SK-N-SH (cell line): ENCODE results near the gene TASOR2. TPM values are rescaled to one million over a fixed set of nuclear protein-coding genes. Genes with fewer than 3 reads are reported as not detected.

Experiments used
- CTCF ChIA-PET: fragments of 300-600, 350-600 bp; formaldehyde crosslinking; extraction: SDS; loops from one replicate; lab custom pipeline; 2021; lab: Yijun Ruan, JAX
- POLR2A ChIA-PET: fragments of 350-600 bp; sonication (Branson Sonifier 250); formaldehyde crosslinking; extraction: SDS; loops from one replicate; lab custom pipeline; 2020; ENCODE audit warnings: antibody characterized with exemption, inconsistent platforms; lab: Yijun Ruan, JAX
- DNase-seq: peaks from one replicate; pipeline ENCODE4 v3.0.0; 2012
- H2AFZ ChIP-seq: fragments of 200-600 bp; sonication (generic); 2 replicates; pipeline ENCODE4 v1.8.1; 2016; ENCODE audit warnings: antibody characterized with exemption, mild to moderate bottlenecking, low read depth
- H3F3A ChIP-seq: fragments of 200-600 bp; sonication (generic); replicated peaks from 2 replicates; pipeline ENCODE3; 2016; ENCODE audit warnings: antibody characterized with exemption, mild to moderate bottlenecking; ENCODE audit not compliant: insufficient read depth
- H3K27ac ChIP-seq, 2 experiments: fragments of 200-500 bp in 1 of 2; fragments of 200-600 bp in 1 of 2; sonication (Bioruptor generic) in 1 of 2; sonication (generic), shearing (Covaris generic) in 1 of 2; 2 replicates each; pipeline versions ENCODE4 v1.5.1 to v1.6.1; 2014 to 2016; ENCODE audit warnings: low read depth in 2 of 2, inconsistent platforms in 1 of 2, low read length in 1 of 2, mild to moderate bottlenecking in 1 of 2, mixed read lengths in 1 of 2
- H3K27me3 ChIP-seq: fragments of 200-600 bp; sonication (generic), shearing (Covaris generic); 2 replicates; pipeline ENCODE4 v1.6.1; 2016; ENCODE audit warnings: mixed run types; ENCODE audit not compliant: insufficient read depth
- H3K36me3 ChIP-seq, 2 experiments: fragments of 200-500 bp in 1 of 2; fragments of 200-600 bp in 1 of 2; sonication (Bioruptor generic) in 1 of 2; sonication (generic) in 1 of 2; replicated peaks in 1 of 2; 2 replicates each; pipeline versions ENCODE3 to v1.5.1; 2014 to 2016; ENCODE audit warnings: low read length in 1 of 2, mild to moderate bottlenecking in 1 of 2; ENCODE audit not compliant: insufficient read depth in 2 of 2, control insufficient read depth in 1 of 2
- H3K4me1 ChIP-seq, 2 experiments: fragments of 200-500 bp in 1 of 2; fragments of 200-600 bp in 1 of 2; sonication (Bioruptor generic) in 1 of 2; sonication (generic), shearing (Covaris generic) in 1 of 2; 2 replicates each; pipeline versions ENCODE4 v1.5.1 to v1.6.1; 2014 to 2016; ENCODE audit warnings: low read depth in 1 of 2, low read length in 1 of 2, mixed run types in 1 of 2; ENCODE audit not compliant: insufficient read depth in 2 of 2, control insufficient read depth in 1 of 2
- H3K4me2 ChIP-seq: fragments of 200-600 bp; sonication (generic), shearing (Covaris generic); 2 replicates; pipeline ENCODE4 v1.6.1; 2017; ENCODE audit warnings: mixed run types
- H3K4me3 ChIP-seq, 2 experiments: fragments of 200-500 bp in 1 of 2; fragments of 200-600 bp in 1 of 2; sonication (Bioruptor generic) in 1 of 2; sonication (generic), shearing (Covaris generic) in 1 of 2; 2 replicates each; pipeline versions ENCODE4 v1.5.1 to v1.8.1; 2014 to 2016; ENCODE audit warnings: low read depth in 2 of 2, inconsistent platforms in 1 of 2, low read length in 1 of 2, mild to moderate bottlenecking in 1 of 2, mixed read lengths in 1 of 2, moderate library complexity in 1 of 2
- H3K79me2 ChIP-seq: fragments of 200-600 bp; sonication (generic); 2 replicates; pipeline ENCODE4 v1.8.1; 2017; ENCODE audit warnings: mild to moderate bottlenecking; ENCODE audit not compliant: insufficient read depth
- H3K9ac ChIP-seq: fragments of 200-600 bp; sonication (generic); 2 replicates; pipeline ENCODE4 v1.6.1; 2017; ENCODE audit warnings: mixed run types
- H3K9me2 ChIP-seq: fragments of 200-600 bp; sonication (generic); 2 replicates; pipeline ENCODE4 v1.6.1; 2017; ENCODE audit warnings: mixed run types
- H3K9me3 ChIP-seq: fragments of 200-600 bp; sonication (generic); 2 replicates; pipeline ENCODE4 v1.6.1; 2017; ENCODE audit warnings: mixed run types, mild to moderate bottlenecking, moderate library complexity
- H4K20me1 ChIP-seq: fragments of 200-600 bp; sonication (generic); 2 replicates; pipeline ENCODE4 v1.6.1; 2017; ENCODE audit warnings: mild to moderate bottlenecking, mixed run types; ENCODE audit not compliant: insufficient read depth
- CHD2 ChIP-seq: fragments of 150-350 bp; IDR thresholded peaks from 2 replicates; pipeline ENCODE4 v1.6.1; 2018; ENCODE audit warnings: low read length; ENCODE audit not compliant: partially characterized antibody
- FOXJ3 ChIP-seq: sonication (generic); formaldehyde crosslinking; IDR thresholded peaks from 2 replicates; pipeline ENCODE4 v1.5.1; 2020; ENCODE audit warnings: mild to moderate bottlenecking, missing genetic modification reagents
- FOXM1 ChIP-seq: IDR thresholded peaks from 2 replicates; pipeline ENCODE4 v1.4.0; 2012; ENCODE audit warnings: low read depth, mild to moderate bottlenecking
- GABPA ChIP-seq: IDR thresholded peaks from 2 replicates; pipeline ENCODE4 v1.4.0; 2012; ENCODE audit warnings: low read depth, mild to moderate bottlenecking
- POLR2AphosphoS5 ChIP-seq: IDR thresholded peaks from 2 replicates; pipeline ENCODE4 v1.6.1; 2012; ENCODE audit warnings: low read depth, low read length
- RCOR1 ChIP-seq: fragments of 150-350 bp; IDR thresholded peaks from 2 replicates; pipeline ENCODE4 v1.6.1; 2017; ENCODE audit warnings: antibody characterized with exemption, low read length
- RFX5 ChIP-seq: IDR thresholded peaks from 2 replicates; pipeline ENCODE4 v1.6.1; 2012; ENCODE audit warnings: mild to moderate bottlenecking, improper control_type of control experiment, low read length
- TEAD4 ChIP-seq: IDR thresholded peaks from 2 replicates; pipeline ENCODE4 v1.4.0; 2012; ENCODE audit warnings: mild to moderate bottlenecking, borderline replicate concordance; ENCODE audit not compliant: insufficient read depth
- WGBS: methylation state at CpG from one replicate; pipeline ENCODE4 v1.1.6; 2017; ENCODE audit warnings: low lambda C conversion rate; 5-methylcytosine and 5-hydroxymethylcytosine counted together
- polyA plus RNA-seq, 3 experiments: library from polyadenylated mRNA; depleted of rRNA; stranded (reverse); fragments of >200 nt; gene quantifications; 2 replicates each; pipeline ENCODE4 v1.2.3, GENCODE V29; 2012
- TF ChIP-seq, protein P1 (sequence below): IDR thresholded peaks from 2 replicates; pipeline ENCODE4 v1.4.0; 2012; ENCODE audit warnings: low read depth
- TF ChIP-seq, protein P2 (sequence below): fragments of 200-600 bp; sonication (generic); IDR thresholded peaks from 2 replicates; pipeline ENCODE4 v1.6.1; 2017; ENCODE audit warnings: antibody characterized with exemption, mild to moderate bottlenecking, moderate library complexity
- TF ChIP-seq, protein P3 (sequence below): IDR thresholded peaks from 2 replicates; pipeline ENCODE4; 2012
- TF ChIP-seq, protein P4 (sequence below): IDR thresholded peaks from 2 replicates; pipeline ENCODE4 v1.4.0; 2012; ENCODE audit warnings: low read depth, borderline replicate concordance
- TF ChIP-seq, protein P5 (sequence below): fragments of 150-350 bp; IDR thresholded peaks from 2 replicates; pipeline ENCODE4 v1.6.1; 2016; ENCODE audit warnings: mild to moderate bottlenecking, low read depth, low read length
- TF ChIP-seq, protein P6 (sequence below): IDR thresholded peaks from 2 replicates; pipeline ENCODE4 v1.4.0; 2012; ENCODE audit warnings: low read depth, borderline replicate concordance

TASOR2 gene
- polyA plus RNA-seq, 1 of the 3 experiments (the other 2 are of a cell fraction) = 21.2 TPM

DNA sequence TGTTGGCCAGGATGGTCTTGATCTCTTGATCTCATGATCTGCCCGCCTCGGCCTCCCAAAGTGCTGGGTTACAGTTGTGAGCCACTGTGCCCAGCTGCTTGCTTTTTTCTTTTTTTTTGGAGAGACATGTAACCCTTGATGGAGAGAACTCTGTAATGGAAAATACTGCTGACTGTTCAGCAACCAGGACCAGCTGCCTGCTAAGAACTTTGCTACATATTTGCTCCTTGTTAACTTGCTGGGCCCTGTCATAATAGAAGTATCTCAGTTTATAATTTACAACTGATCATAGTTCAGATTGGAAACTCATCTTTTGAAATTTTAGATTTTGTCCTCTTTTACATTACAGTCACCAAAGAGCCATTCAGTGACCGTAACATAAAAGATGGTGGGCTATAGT, 34.9 kb downstream of the TASOR2 start:
- Histone ChIP-seq H3K79me2 (peaks cover 48% of the 10 kb centered on the region), H3K36me3 (peaks cover 15 to 21% of the 10 kb centered on the region in 2 experiments), H3K4me1 (no peaks in the 10 kb centered on the region), H3K4me2 (no peak overlapping the region), H3K27ac (no peak overlapping the region), H3K9me2 (no peaks in the 10 kb centered on the region), H3F3A (no peaks in the 10 kb centered on the region), H4K20me1 (no peaks in the 10 kb centered on the region), H3K4me3 (no peak overlapping the region), H2AFZ (no peak overlapping the region), H3K9me3 (no peaks in the 10 kb centered on the region), H3K9ac (no peak overlapping the region), H3K27me3 (no peaks in the 10 kb centered on the region)
- POLR2A ChIA-PET = no interaction called here
- CTCF ChIA-PET = no interaction called here
- 94% methylated on average over 3 of the region's 3 CpGs for WGBS
- TF ChIP-seq, protein P1, sequence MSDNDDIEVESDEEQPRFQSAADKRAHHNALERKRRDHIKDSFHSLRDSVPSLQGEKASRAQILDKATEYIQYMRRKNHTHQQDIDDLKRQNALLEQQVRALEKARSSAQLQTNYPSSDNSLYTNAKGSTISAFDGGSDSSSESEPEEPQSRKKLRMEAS = no peak
- TF ChIP-seq, protein P2, sequence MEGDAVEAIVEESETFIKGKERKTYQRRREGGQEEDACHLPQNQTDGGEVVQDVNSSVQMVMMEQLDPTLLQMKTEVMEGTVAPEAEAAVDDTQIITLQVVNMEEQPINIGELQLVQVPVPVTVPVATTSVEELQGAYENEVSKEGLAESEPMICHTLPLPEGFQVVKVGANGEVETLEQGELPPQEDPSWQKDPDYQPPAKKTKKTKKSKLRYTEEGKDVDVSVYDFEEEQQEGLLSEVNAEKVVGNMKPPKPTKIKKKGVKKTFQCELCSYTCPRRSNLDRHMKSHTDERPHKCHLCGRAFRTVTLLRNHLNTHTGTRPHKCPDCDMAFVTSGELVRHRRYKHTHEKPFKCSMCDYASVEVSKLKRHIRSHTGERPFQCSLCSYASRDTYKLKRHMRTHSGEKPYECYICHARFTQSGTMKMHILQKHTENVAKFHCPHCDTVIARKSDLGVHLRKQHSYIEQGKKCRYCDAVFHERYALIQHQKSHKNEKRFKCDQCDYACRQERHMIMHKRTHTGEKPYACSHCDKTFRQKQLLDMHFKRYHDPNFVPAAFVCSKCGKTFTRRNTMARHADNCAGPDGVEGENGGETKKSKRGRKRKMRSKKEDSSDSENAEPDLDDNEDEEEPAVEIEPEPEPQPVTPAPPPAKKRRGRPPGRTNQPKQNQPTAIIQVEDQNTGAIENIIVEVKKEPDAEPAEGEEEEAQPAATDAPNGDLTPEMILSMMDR = no peak
- no peak for DNase-seq

DNA sequence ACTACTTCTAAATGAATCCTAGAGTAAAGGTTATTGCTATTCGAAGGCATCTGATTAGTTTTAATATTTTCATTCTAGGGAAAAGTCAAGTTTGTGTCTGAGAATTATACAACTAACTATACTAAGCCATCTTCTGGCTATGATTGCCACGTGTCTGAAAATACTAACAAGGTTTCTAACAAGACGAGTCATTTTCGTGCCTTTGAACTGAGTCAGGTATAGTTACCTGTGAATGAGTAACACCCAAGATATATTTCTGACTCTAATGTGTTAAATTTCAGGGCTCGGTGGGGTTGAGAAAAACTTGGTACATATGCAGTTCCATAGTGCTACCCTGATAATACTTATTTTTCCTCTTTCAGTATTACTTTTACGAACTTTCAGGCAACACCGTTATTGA, 35.5 kb downstream of the TASOR2 start:
- H3K79me2 ChIP-seq = peaks cover 44% of the 10 kb centered on the region
- DNase-seq = no peak
- H3K27me3 ChIP-seq = no peaks in the 10 kb centered on the region
- no peak overlapping the region for H3K9ac ChIP-seq
- H3K4me3 ChIP-seq = no peak overlapping the region
- peaks cover 18 to 21% of the 10 kb centered on the region in 2 experiments for H3K36me3 ChIP-seq
- no peaks in the 10 kb centered on the region for H4K20me1 ChIP-seq
- ChIA-PET CTCF (no interaction called here), POLR2A (no interaction called here)
- no peak overlapping the region for H3K4me2 ChIP-seq
- H3K27ac ChIP-seq = no peak overlapping the region
- no peaks in the 10 kb centered on the region for H3K9me2 ChIP-seq
- WGBS = 97% methylated on average over 7 of the region's 7 CpGs
- no peaks in the 10 kb centered on the region for H3F3A ChIP-seq
- H2AFZ ChIP-seq = no peak overlapping the region
- H3K4me1 ChIP-seq = no peaks in the 10 kb centered on the region
- H3K9me3 ChIP-seq = no peaks in the 10 kb centered on the region
- TF ChIP-seq FOXJ3 (no peak), POLR2AphosphoS5 (no peak), GABPA (no peak), RCOR1 (no peak), RFX5 (no peak), TEAD4 (no peak), FOXM1 (no peak), CHD2 (no peak)
- TF ChIP-seq, protein P3, sequence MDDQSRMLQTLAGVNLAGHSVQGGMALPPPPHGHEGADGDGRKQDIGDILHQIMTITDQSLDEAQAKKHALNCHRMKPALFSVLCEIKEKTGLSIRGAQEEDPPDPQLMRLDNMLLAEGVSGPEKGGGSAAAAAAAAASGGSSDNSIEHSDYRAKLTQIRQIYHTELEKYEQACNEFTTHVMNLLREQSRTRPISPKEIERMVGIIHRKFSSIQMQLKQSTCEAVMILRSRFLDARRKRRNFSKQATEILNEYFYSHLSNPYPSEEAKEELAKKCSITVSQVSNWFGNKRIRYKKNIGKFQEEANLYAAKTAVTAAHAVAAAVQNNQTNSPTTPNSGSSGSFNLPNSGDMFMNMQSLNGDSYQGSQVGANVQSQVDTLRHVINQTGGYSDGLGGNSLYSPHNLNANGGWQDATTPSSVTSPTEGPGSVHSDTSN = no peak
- TF ChIP-seq, protein P4, sequence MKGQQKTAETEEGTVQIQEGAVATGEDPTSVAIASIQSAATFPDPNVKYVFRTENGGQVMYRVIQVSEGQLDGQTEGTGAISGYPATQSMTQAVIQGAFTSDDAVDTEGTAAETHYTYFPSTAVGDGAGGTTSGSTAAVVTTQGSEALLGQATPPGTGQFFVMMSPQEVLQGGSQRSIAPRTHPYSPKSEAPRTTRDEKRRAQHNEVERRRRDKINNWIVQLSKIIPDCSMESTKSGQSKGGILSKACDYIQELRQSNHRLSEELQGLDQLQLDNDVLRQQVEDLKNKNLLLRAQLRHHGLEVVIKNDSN = no peak
- TF ChIP-seq, protein P2 = no peak
- TF ChIP-seq, protein P5, sequence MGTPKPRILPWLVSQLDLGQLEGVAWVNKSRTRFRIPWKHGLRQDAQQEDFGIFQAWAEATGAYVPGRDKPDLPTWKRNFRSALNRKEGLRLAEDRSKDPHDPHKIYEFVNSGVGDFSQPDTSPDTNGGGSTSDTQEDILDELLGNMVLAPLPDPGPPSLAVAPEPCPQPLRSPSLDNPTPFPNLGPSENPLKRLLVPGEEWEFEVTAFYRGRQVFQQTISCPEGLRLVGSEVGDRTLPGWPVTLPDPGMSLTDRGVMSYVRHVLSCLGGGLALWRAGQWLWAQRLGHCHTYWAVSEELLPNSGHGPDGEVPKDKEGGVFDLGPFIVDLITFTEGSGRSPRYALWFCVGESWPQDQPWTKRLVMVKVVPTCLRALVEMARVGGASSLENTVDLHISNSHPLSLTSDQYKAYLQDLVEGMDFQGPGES = no peak
- TF ChIP-seq, protein P6, sequence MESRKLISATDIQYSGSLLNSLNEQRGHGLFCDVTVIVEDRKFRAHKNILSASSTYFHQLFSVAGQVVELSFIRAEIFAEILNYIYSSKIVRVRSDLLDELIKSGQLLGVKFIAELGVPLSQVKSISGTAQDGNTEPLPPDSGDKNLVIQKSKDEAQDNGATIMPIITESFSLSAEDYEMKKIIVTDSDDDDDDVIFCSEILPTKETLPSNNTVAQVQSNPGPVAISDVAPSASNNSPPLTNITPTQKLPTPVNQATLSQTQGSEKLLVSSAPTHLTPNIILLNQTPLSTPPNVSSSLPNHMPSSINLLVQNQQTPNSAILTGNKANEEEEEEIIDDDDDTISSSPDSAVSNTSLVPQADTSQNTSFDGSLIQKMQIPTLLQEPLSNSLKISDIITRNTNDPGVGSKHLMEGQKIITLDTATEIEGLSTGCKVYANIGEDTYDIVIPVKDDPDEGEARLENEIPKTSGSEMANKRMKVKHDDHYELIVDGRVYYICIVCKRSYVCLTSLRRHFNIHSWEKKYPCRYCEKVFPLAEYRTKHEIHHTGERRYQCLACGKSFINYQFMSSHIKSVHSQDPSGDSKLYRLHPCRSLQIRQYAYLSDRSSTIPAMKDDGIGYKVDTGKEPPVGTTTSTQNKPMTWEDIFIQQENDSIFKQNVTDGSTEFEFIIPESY = no peak
